HepG2 (cell line): Measurements from ENCODE around the gene SEPTIN10. TPM values are rescaled to one million over a fixed set of nuclear protein-coding genes. Genes with fewer than 3 reads are reported as not detected.

Source experiments
- AHR ChIP-seq: IDR thresholded peaks from 2 replicates; pipeline ENCODE4 v1.6.1; 2018; ENCODE audit warnings: missing genetic modification reagents, missing compliant biosample characterization
- CHCHD3 ChIP-seq: sonication (generic); formaldehyde crosslinking; IDR thresholded peaks from 2 replicates; pipeline ENCODE4 v1.8.0; 2022; ENCODE audit warnings: mild to moderate bottlenecking, missing genetic modification reagents, moderate library complexity
- HNF4G ChIP-seq, 2 experiments: sonication (generic) in 1 of 2; formaldehyde crosslinking in 1 of 2; IDR thresholded peaks; 2 replicates each; pipeline versions ENCODE4 v1.4.0 to v1.6.1; 2011 to 2020; ENCODE audit warnings: borderline replicate concordance in 2 of 2, low read depth in 2 of 2, mild to moderate bottlenecking in 2 of 2, low read length in 1 of 2, missing genetic modification reagents in 1 of 2, moderate library complexity in 1 of 2
- KMT2B ChIP-seq: IDR thresholded peaks from 2 replicates; pipeline ENCODE4 v1.6.1; 2016; ENCODE audit warnings: missing genetic modification reagents, missing compliant biosample characterization
- MEIS2 ChIP-seq: sonication (generic); formaldehyde crosslinking; IDR thresholded peaks from 2 replicates; pipeline ENCODE4 v1.9.0; 2021; ENCODE audit warnings: mild to moderate bottlenecking, missing genetic modification reagents
- MLLT10 ChIP-seq: sonication (generic); formaldehyde crosslinking; IDR thresholded peaks from 2 replicates; pipeline ENCODE4 v1.4.0; 2020; ENCODE audit warnings: missing genetic modification reagents
- NFYC ChIP-seq: IDR thresholded peaks from 2 replicates; pipeline ENCODE4 v1.6.1; 2016; ENCODE audit warnings: missing genetic modification reagents, missing compliant biosample characterization
- SALL2 ChIP-seq: sonication (generic); formaldehyde crosslinking; IDR thresholded peaks from 2 replicates; pipeline ENCODE4 v1.8.1; 2023; ENCODE audit warnings: mild to moderate bottlenecking, missing genetic modification reagents, inconsistent platforms
- TAF1 ChIP-seq: sonication (generic); formaldehyde crosslinking; IDR thresholded peaks from 2 replicates; pipeline ENCODE4 v1.4.0; 2020; ENCODE audit warnings: missing genetic modification reagents
- TGIF2 ChIP-seq: IDR thresholded peaks from 2 replicates; pipeline ENCODE4 v1.6.1; 2016; ENCODE audit warnings: control low read depth, missing compliant biosample characterization
- XRCC5 ChIP-seq: fragments of 200-400 bp; formaldehyde crosslinking; optimal IDR thresholded peaks from 2 replicates; pipeline ENCODE3; 2017; ENCODE audit warnings: mild to moderate bottlenecking, low read length
- ZBTB20 ChIP-seq: sonication (generic); formaldehyde crosslinking; IDR thresholded peaks from 2 replicates; pipeline ENCODE4 v1.8.1; 2023; ENCODE audit warnings: missing genetic modification reagents, low read depth, mild to moderate bottlenecking, borderline replicate concordance
- ZNF446 ChIP-seq: sonication (generic); formaldehyde crosslinking; IDR thresholded peaks from 2 replicates; pipeline ENCODE4 v1.5.0; 2020; ENCODE audit warnings: mild to moderate bottlenecking, missing genetic modification reagents
- ZNF839 ChIP-seq: sonication (generic); formaldehyde crosslinking; IDR thresholded peaks from 2 replicates; pipeline ENCODE4 v1.4.0; 2020; ENCODE audit warnings: missing genetic modification reagents, mild to moderate bottlenecking, borderline replicate concordance
- polyA plus RNA-seq, 8 experiments: library from polyadenylated mRNA; depleted of rRNA in 3 of 8; stranded (reverse) in 7 of 8; unstranded in 1 of 8; fragments of >200 nt; fragmentation: Illumina TruSeq in 4 of 8; extraction: Trizol in 4 of 8; gene quantifications; 2 replicates each; pipeline versions ENCODE4 v1.2.1 to v1.2.3, GENCODE V29; 2011 to 2016; ENCODE audit warnings: low read depth in 4 of 8, missing spikeins in 1 of 8, mixed read lengths in 1 of 8; ENCODE audit not compliant: insufficient read depth in 1 of 8
- total RNA-seq, 5 experiments: library from RNA; depleted of rRNA; stranded (reverse); fragments of >200 nt; fragmentation: Illumina TruSeq; extraction: Trizol; gene quantifications; 2 replicates each; pipeline ENCODE4 v1.2.3, GENCODE V29; 2016; ENCODE audit warnings: low read depth in 1 of 5
- TF ChIP-seq, protein P1 (sequence below): sonication (generic); formaldehyde crosslinking; conservative IDR thresholded peaks from 2 replicates; pipeline ENCODE4 v1.4.0; 2020; ENCODE audit warnings: missing genetic modification reagents
- TF ChIP-seq, protein P2 (sequence below), 2 experiments: sonication (generic) in 1 of 2; formaldehyde crosslinking in 1 of 2; IDR thresholded peaks; 2 replicates each; pipeline versions ENCODE4 v1.6.1 to v1.9.0; 2014 to 2022; ENCODE audit warnings: antibody characterized with exemption in 1 of 2, borderline replicate concordance in 1 of 2, inconsistent platforms in 1 of 2, low read depth in 1 of 2, missing genetic modification reagents in 1 of 2
- TF ChIP-seq, protein P3 (sequence below): sonication (generic); formaldehyde crosslinking; conservative IDR thresholded peaks from 2 replicates; pipeline ENCODE4 v1.8.0; 2022; ENCODE audit warnings: missing genetic modification reagents

Gene SEPTIN10
- total and polyA plus RNA-seq, 2 of the 13 experiments (the other 11 are each of a cell fraction or from before 2014, with no cell fraction given): 45.8 to 67.5 TPM

DNA sequence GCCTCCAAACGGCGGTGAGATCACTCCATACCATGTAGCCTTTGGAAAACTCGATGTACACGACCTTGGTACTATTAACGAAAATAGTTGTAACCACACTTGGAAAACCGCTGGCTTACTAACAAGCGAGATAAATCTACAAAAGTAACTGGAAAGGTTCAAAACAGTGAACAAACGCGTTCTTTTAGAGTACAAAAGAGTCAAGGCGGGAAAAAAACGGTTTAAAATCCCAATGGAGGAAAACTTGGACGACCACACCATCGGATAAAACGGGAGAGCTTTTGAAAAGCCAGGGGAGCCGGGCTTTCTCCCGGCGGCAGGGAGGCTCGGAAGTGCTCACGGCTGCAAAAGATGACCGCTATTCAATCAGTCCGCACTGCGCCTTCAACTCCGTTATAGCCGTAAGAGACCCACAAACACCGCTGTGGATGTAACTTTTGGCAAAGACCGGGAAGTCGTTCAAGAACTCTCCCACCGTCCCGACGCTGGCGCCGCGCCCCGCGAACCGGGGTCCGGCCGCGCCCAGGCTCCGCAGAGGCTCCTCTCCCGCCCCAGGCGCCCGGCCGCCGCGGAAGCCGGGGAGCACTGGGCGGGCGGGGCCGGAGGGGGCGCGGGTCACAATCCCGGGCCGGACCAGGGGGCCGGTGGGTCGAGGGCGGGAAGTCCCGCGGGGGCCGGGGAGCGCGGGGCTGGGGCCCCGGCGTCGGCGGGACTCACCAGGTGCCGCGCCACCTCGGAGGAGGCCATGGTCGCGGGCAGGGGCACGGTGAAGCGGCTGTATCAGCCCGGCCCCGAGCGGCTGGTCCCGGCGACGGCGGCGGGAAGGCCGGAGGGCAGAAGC is 465 bp downstream of the SEPTIN10 start (continued):
- TF ChIP-seq SALL2 (no peak), ZNF839 (0 out of 2 replicates have a peak, but pooled peaks have one; percentile 10), HNF4G (IDR thresholded peaks at IDR 0.05; ENCODE audit: borderline replicate concordance, low read depth, low read length) (no peak), HNF4G (CRISPR knock-in tag; IDR thresholded peaks at IDR 0.05; ENCODE audit: borderline replicate concordance, low read depth) (no peak; the same call in 1 of the 2 replicates), ZBTB20 (CRISPR knock-in tag) (no peak), MEIS2 (CRISPR knock-in tag) (peak; percentile 17), ZNF446 (CRISPR knock-in tag) (no peak), AHR (CRISPR knock-in tag) (no peak), MLLT10 (CRISPR knock-in tag) (no peak), TGIF2 (CRISPR knock-in tag) (peak; percentile 22; the same call in 1 of the 2 replicates), NFYC (CRISPR knock-in tag) (no peak), KMT2B (CRISPR knock-in tag) (no peak), XRCC5 (peak; percentile 24), TAF1 (CRISPR knock-in tag) (no peak), CHCHD3 (peak; percentile 22; the same call in 1 of the 2 replicates)
- TF ChIP-seq, protein P1, sequence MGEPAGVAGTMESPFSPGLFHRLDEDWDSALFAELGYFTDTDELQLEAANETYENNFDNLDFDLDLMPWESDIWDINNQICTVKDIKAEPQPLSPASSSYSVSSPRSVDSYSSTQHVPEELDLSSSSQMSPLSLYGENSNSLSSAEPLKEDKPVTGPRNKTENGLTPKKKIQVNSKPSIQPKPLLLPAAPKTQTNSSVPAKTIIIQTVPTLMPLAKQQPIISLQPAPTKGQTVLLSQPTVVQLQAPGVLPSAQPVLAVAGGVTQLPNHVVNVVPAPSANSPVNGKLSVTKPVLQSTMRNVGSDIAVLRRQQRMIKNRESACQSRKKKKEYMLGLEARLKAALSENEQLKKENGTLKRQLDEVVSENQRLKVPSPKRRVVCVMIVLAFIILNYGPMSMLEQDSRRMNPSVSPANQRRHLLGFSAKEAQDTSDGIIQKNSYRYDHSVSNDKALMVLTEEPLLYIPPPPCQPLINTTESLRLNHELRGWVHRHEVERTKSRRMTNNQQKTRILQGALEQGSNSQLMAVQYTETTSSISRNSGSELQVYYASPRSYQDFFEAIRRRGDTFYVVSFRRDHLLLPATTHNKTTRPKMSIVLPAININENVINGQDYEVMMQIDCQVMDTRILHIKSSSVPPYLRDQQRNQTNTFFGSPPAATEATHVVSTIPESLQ (CRISPR knock-in tag): 0 out of 2 replicates have a peak, but pooled peaks have one; percentile 30
- TF ChIP-seq, protein P2, sequence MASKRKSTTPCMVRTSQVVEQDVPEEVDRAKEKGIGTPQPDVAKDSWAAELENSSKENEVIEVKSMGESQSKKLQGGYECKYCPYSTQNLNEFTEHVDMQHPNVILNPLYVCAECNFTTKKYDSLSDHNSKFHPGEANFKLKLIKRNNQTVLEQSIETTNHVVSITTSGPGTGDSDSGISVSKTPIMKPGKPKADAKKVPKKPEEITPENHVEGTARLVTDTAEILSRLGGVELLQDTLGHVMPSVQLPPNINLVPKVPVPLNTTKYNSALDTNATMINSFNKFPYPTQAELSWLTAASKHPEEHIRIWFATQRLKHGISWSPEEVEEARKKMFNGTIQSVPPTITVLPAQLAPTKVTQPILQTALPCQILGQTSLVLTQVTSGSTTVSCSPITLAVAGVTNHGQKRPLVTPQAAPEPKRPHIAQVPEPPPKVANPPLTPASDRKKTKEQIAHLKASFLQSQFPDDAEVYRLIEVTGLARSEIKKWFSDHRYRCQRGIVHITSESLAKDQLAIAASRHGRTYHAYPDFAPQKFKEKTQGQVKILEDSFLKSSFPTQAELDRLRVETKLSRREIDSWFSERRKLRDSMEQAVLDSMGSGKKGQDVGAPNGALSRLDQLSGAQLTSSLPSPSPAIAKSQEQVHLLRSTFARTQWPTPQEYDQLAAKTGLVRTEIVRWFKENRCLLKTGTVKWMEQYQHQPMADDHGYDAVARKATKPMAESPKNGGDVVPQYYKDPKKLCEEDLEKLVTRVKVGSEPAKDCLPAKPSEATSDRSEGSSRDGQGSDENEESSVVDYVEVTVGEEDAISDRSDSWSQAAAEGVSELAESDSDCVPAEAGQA (IDR thresholded peaks at IDR 0.05; ENCODE audit: low read depth): no peak
- TF ChIP-seq, protein P2 (CRISPR knock-in tag; IDR thresholded peaks at IDR 0.05; ENCODE audit: borderline replicate concordance): no peak
- TF ChIP-seq, protein P3, sequence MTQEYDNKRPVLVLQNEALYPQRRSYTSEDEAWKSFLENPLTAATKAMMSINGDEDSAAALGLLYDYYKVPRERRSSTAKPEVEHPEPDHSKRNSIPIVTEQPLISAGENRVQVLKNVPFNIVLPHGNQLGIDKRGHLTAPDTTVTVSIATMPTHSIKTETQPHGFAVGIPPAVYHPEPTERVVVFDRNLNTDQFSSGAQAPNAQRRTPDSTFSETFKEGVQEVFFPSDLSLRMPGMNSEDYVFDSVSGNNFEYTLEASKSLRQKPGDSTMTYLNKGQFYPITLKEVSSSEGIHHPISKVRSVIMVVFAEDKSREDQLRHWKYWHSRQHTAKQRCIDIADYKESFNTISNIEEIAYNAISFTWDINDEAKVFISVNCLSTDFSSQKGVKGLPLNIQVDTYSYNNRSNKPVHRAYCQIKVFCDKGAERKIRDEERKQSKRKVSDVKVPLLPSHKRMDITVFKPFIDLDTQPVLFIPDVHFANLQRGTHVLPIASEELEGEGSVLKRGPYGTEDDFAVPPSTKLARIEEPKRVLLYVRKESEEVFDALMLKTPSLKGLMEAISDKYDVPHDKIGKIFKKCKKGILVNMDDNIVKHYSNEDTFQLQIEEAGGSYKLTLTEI (CRISPR knock-in tag): no peak
